ENCODE data around the gene ROS1.

The ROS1 gene

DNA sequence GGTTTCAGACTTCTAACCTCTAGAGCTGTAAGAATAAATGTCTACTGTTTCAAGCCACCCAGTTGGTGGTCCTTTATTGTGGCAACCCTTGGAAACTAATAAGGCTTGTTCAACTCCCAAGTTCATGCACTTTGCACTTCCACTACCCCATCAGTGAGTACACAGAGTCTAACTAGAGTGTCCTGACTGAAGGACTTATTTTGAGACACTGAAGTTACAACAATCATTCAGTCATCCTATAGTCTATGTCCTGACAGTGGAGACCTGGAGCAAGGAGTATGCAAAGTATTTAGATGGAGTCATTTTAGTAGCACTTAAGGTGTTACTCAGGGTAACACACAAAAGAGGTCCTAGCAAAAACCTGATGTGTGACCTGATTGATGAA is 97.7 kb downstream of the ROS1 start:
- no peaks in the 10 kb centered on the region for H3K27me3 ChIP-seq (ENCODE audit: insufficient read depth, low read length)
- no peaks in the 10 kb centered on the region for H4K20me1 ChIP-seq (ENCODE audit: insufficient read depth, low read length)
- H3K9me3 ChIP-seq (ENCODE audit: low read length): no peaks in the 10 kb centered on the region
- H3F3A ChIP-seq (ENCODE audit: insufficient read depth, low read length): no peaks in the 10 kb centered on the region
- no peaks in the 10 kb centered on the region for H3K79me2 ChIP-seq (ENCODE audit: insufficient read depth, low read length)
- H3K4me2 ChIP-seq (ENCODE audit: low read length): no peak overlapping the region
- H3K36me3 ChIP-seq (ENCODE audit: insufficient read depth, low read length): no peaks in the 10 kb centered on the region
- no peaks in the 10 kb centered on the region for H3K4me1 ChIP-seq (ENCODE audit: insufficient read depth, low read length, severe bottlenecking)
- no peak overlapping the region for H3K9ac ChIP-seq (ENCODE audit: low read length)
- H3K4me3 ChIP-seq (ENCODE audit: low read depth, low read length, poor library complexity, severe bottlenecking): no peak overlapping the region
- TF ChIP-seq, protein P1, sequence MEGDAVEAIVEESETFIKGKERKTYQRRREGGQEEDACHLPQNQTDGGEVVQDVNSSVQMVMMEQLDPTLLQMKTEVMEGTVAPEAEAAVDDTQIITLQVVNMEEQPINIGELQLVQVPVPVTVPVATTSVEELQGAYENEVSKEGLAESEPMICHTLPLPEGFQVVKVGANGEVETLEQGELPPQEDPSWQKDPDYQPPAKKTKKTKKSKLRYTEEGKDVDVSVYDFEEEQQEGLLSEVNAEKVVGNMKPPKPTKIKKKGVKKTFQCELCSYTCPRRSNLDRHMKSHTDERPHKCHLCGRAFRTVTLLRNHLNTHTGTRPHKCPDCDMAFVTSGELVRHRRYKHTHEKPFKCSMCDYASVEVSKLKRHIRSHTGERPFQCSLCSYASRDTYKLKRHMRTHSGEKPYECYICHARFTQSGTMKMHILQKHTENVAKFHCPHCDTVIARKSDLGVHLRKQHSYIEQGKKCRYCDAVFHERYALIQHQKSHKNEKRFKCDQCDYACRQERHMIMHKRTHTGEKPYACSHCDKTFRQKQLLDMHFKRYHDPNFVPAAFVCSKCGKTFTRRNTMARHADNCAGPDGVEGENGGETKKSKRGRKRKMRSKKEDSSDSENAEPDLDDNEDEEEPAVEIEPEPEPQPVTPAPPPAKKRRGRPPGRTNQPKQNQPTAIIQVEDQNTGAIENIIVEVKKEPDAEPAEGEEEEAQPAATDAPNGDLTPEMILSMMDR (IDR thresholded peaks at IDR 0.05; ENCODE audit: low read length): no peak
- TF ChIP-seq EZH2 (IDR thresholded peaks at IDR 0.05; ENCODE audit: borderline replicate concordance, low read length): no peak
- no peak overlapping the region for H3K27ac ChIP-seq (ENCODE audit: low read depth, low read length, poor library complexity, severe bottlenecking)
- no peak overlapping the region for H2AFZ ChIP-seq (ENCODE audit: low read length)
- H3K9me2 ChIP-seq (ENCODE audit: low read depth, low read length): no peaks in the 10 kb centered on the region

DNA sequence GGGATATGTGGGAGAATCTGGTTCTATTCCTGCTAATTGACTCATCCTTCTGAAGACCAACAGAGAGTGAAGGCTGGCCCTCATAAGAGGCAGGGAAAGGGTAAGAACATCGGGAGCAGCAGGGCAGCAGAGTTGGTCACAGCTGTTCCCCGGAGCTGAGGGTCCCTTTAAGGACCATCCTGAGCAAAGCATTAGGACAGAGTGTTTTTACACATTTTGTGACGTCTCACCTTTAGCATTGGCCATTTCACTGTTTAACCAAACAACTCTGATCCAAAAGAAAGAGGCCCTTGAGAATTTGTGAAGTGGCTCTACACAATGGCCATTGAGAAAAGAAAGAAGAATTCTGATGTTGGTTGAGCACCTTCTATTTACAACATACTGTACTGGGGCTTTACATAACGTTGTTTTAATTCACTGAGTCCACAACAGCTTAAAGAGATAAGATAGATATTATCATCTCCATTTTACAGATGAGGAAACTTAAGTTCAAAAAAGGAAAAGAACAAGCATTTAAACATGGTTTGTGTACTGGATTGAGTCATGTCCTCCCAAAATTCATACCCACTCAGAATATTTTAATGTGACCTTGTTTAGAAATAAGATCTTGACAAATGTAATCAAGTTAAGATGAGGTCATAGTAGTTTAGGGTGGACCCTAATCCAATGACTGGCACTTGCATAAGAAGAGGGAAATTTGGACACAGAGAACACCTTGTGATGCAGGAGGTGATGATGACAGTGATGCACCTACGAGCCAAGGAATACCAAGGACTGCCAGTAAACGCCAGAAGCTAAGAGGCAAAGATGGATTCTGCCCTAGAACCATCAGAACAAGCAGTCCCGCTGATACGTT is 98.4 kb downstream of the ROS1 start:
- H3K4me1 ChIP-seq (ENCODE audit: insufficient read depth, low read length, severe bottlenecking): no peaks in the 10 kb centered on the region
- no peaks in the 10 kb centered on the region for H3K9me2 ChIP-seq (ENCODE audit: low read depth, low read length)
- H3K9me3 ChIP-seq (ENCODE audit: low read length): no peaks in the 10 kb centered on the region
- no peaks in the 10 kb centered on the region for H4K20me1 ChIP-seq (ENCODE audit: insufficient read depth, low read length)
- H3K4me3 ChIP-seq (ENCODE audit: low read depth, low read length, poor library complexity, severe bottlenecking): no peak overlapping the region
- H3K79me2 ChIP-seq (ENCODE audit: insufficient read depth, low read length): no peaks in the 10 kb centered on the region
- no peak overlapping the region for H2AFZ ChIP-seq (ENCODE audit: low read length)
- H3K9ac ChIP-seq (ENCODE audit: low read length): no peak overlapping the region
- TF ChIP-seq EZH2 (IDR thresholded peaks at IDR 0.05; ENCODE audit: borderline replicate concordance, low read length): no peak
- TF ChIP-seq, protein P1 (IDR thresholded peaks at IDR 0.05; ENCODE audit: low read length): no peak
- H3K4me2 ChIP-seq (ENCODE audit: low read length): no peak overlapping the region
- no peaks in the 10 kb centered on the region for H3K27me3 ChIP-seq (ENCODE audit: insufficient read depth, low read length)
- no peaks in the 10 kb centered on the region for H3K36me3 ChIP-seq (ENCODE audit: insufficient read depth, low read length)
- no peak overlapping the region for H3K27ac ChIP-seq (ENCODE audit: low read depth, low read length, poor library complexity, severe bottlenecking)
- no peaks in the 10 kb centered on the region for H3F3A ChIP-seq (ENCODE audit: insufficient read depth, low read length)

DNA sequence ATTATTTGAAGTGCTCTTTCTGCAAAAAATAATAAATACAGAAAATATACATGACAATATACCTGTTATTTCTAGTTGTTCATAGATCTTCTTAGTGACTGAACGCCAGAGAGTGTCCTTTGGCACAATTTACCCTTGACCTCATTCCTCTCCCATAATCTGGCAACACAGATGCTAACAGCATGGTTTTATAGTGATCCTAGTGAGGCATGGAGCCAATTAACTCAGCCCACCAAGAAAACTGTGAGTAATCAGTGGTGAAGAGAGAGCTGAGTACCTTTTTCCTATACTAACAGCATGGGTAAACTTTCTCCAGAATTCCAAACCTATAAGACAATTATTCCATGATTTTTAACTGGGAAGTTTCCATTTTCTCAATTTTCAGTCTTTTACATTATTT is 99.3 kb downstream of the ROS1 start:
- Histone ChIP-seq H3K27me3 (ENCODE audit: insufficient read depth, low read length) (no peaks in the 10 kb centered on the region), H3K9me2 (ENCODE audit: low read depth, low read length) (no peaks in the 10 kb centered on the region), H3K4me3 (ENCODE audit: low read depth, low read length, poor library complexity, severe bottlenecking) (no peak overlapping the region), H3K4me1 (ENCODE audit: insufficient read depth, low read length, severe bottlenecking) (no peaks in the 10 kb centered on the region), H3K79me2 (ENCODE audit: insufficient read depth, low read length) (no peaks in the 10 kb centered on the region), H3K4me2 (ENCODE audit: low read length) (no peak overlapping the region), H3K27ac (ENCODE audit: low read depth, low read length, poor library complexity, severe bottlenecking) (no peak overlapping the region), H3F3A (ENCODE audit: insufficient read depth, low read length) (no peaks in the 10 kb centered on the region), H2AFZ (ENCODE audit: low read length) (no peak overlapping the region), H3K36me3 (ENCODE audit: insufficient read depth, low read length) (no peaks in the 10 kb centered on the region), H3K9ac (ENCODE audit: low read length) (no peak overlapping the region), H4K20me1 (ENCODE audit: insufficient read depth, low read length) (no peaks in the 10 kb centered on the region), H3K9me3 (ENCODE audit: low read length) (no peaks in the 10 kb centered on the region)
- TF ChIP-seq, protein P1 (IDR thresholded peaks at IDR 0.05; ENCODE audit: low read length): no peak
- TF ChIP-seq EZH2 (IDR thresholded peaks at IDR 0.05; ENCODE audit: borderline replicate concordance, low read length): no peak

Data from OCI-LY1 (cell line).